T-helper 2 cell treated with Interferon-gamma antibody and Interleukin-4, amounts not matched to agents 100 ng/mL and 5 ng/mL, for 36 hours (primary cell): ENCODE measurements around the gene ELAVL1. TPM values are rescaled to one million over a fixed set of nuclear protein-coding genes. Genes with fewer than 3 reads are reported as not detected.

Source experiments
- intact Hi-C: fragments of 100-400 bp; cut with micrococcal nuclease; formaldehyde crosslinking; loops from one replicate; pipeline ENCODE4 v1.15.1; 2023
- total RNA-seq: library from RNA; stranded (reverse); gene quantifications from 2 replicates; pipeline ENCODE4 v1.2.3, GENCODE V29; 2022

ELAVL1 gene
- total RNA-seq, 1 donor from 2014 or later = 129 TPM

DNA sequence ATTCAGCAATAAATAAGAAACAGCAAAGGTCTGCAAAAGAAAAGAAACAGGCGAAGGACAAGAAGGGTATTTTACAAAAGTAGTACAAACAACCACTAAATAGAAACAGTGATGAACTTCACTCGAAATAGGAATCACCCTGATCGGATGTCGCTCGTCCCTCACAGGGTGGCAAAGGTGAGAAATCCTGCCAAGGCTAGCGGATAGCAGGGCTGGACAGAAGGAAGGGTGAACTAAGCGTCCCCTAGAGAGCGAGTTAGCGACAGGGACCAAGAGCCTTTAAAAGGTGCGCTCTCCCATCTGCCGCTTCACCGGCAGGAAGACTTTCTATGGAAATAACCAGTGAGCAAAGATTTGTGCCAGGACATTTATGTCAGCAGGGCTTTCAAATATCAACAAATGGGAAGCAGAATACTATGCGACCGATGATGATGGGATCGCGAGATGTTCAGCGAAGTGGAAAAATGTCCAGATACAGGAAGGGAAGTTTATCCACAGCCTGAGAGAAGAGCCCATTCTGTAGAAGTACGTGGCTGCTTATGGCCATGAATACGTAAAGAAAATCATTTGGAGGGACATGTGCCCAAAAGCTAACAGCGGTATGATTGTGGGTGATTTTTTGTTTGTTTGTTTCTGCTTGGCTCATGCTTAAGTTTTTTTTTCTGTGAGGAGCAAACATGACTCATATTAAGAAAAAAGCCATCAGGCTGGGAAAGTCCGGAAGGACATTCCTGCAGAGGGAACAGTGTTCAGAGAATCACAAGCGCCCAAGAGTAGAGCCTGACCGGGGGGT lies 18.9 kb downstream of the ELAVL1 start:
- intact Hi-C loops = no loop called here

DNA sequence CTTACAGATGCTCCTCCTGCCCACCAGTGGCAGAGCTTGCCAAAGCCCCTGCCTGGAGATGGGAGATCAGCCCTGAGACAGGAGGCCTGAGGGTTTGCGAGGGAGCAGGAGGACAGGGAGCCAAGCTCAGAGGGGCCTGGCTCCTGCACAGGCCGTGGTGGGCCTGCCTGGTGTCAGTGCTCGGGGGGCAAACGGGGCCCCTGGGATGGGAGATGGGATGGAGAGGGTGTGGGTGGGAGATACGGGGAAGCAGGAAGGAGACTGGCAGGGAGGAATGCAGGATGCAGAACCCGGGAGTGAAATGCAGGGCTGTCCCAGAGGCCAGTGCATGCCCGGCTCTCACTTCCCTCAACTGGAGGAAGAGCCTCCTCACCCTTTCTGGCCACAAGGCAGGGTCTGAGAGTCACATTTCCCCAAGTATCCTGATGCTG lies 19.9 kb downstream of the ELAVL1 start:
- intact Hi-C loops = no loop called here

DNA sequence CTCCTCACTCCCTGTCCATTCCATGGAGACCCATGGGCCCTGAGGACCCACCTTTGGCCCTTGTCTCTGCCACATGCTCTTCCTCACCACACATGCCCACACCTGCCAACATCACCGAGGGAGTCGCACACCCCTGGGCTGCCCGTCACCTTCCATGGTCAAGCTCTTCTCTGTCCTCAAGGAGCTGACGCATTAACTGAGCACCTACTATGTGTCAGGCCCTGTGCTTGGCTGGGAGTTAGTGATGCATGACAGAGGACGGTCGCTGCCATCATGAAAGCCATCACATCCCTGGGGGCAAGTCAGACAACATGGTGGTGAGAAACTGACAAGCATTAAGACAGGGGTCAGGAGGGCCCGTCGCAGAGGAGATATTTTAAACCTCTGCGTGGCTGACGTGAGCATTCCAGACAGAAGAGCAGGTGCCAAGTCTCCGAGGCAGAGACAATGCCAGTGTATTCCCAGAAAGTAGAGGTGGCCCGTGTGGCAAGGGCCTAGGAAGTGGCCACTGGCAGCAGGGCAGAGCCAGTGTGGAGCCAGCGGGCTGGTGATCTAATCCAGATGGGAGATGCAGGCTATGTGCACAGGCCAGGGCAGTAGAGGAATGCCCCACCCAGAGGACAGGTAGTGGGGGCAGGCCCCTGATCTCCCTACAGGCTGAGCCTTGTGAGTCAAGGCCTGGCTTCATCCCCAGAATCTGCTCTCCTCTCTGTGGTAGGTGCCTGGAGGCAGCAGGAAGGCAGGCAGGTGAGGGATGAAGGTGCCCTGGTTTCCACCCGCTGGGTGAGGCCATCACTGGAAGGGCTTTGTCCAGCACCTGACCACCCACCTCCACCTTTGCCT lies 21.2 kb downstream of the ELAVL1 start:
- intact Hi-C loops = no loop called here

DNA sequence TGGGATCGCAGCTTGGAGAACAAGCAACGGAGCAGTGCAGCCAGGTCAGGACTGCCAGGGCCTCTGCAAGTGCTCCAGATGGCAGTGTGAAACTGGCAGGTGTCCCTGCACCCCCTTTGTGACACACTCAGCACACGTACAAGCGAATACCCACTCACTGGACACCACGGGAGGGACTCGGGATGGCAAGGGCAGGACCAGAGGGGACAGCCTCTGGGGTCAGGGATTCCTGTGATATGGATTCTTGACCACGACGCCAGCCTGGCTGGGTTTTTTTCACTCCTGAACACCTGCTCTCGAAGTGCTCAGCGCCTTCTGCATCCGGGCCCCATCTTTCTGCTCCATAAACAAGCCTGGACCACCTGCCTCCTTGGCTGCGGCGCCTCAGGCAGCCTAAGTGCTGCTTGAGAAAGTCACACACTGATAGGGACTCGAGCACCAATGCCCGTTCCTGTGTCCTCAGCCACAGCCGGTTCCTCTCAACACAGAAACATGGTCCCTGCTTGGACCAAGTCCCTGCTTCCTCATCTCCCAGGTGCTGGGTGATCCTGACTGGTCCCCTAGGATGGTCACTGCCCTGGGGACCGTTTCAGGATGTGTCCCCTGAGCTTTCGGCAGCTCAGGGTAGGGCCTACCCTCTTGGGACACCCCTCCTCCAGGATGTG lies 22.0 kb downstream of the ELAVL1 start:
- intact Hi-C loops = no loop called here

DNA sequence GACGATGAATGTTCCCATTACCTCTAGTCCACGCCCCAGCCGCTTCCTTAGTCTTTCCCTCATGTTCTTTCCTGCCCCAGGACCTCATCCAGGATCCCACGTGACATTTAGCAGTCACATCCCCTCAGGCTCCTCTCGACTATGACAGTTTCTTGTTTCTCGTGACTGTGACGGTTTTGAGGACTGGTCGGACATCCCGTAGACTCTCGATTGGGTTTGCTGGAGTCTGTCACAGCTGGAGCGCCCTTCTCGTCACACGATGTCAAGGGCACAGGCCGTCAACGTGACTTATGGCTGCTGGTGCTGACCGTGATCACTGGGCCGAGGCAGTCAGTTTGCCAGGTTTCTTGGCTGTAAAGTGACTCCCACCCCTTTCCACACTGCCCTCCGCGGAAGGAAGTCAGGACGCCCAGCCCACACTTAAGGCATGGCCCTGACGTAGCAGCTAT lies 22.8 kb downstream of the ELAVL1 start:
- intact Hi-C loops = no loop called here

DNA sequence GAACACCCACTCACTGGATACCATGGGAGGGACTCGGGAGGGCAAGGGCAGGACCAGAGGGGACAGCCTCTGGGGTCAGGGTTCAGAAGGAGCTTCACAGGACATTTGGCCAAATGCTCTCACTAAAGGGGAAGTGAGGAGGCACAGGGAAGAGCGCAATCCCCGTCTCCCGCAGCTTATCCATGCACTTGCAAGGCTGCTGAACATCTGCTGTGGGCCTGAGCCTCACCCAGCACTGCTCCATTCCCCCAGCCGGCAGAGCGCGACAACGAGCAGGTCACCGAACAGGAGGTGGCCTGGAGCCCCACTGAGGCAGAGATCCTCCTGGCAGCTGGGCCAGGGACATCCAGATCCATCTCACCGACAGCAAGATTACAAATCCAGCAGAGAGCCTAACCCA lies 23.3 kb downstream of the ELAVL1 start:
- intact Hi-C loops = no loop called here

DNA sequence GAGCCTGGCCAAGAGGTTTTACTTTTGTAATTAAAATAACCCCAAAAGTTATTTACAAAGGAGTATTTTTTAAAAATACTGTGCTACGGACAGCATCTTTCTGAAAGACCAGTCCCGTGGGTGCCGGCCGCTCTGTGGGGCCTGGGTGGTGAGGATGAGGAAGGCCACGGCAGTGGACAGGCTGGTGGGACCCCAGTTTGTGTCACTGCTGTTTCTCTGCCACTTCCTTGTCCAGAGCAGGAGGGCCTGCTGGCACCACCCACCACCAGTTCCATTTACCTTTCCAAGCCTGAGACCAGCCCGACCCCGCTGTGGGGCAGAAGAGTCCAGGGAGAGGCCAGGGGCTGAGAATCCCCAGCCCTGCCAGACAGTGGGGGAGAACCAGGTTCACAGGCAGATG lies 23.8 kb downstream of the ELAVL1 start:
- intact Hi-C loops = no loop called here

DNA sequence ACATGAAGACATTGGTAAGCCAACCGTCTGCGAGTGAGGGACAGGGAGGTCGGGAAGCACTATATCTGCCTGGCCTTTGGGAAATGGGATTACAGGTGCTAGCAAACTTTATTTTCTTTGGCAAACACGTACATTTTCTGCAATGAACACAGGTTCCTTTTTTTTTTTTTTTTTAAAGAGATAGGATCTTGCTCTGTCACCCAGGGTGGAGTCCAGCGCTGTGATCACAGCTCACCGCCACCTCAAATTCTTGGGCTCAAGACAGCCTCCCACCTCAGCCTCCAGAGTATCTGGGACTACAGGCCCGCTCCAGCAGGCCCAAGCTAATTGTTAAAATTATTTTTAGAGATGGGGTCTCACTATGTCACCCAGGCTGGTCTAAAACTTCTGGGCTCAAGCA lies 24.2 kb downstream of the ELAVL1 start:
- intact Hi-C loops = no loop called here

DNA sequence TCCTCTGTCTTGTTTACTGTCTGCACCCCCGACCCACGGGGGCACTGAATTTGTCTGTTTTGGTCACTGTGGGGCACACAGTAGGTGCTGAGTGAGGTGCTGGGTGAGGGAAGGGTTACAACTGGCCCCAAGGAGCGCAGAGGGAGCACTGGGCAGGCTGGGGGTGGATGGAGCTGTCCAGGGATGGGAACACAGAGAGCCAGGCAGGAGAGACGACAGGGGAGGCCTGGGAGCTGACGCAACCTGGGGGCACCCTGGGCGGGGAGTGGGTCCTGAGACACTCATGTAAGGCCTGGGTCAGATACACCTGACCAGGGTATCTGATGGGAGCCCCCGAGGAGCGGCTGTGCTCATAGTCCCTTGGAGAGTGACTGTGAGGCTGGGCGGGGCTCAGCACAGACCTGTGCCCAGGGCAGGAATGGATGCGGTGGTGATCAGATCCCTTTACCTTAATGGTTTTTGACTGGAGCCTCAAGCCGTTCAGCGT lies 24.8 kb downstream of the ELAVL1 start:
- intact Hi-C loops = no loop called here

DNA sequence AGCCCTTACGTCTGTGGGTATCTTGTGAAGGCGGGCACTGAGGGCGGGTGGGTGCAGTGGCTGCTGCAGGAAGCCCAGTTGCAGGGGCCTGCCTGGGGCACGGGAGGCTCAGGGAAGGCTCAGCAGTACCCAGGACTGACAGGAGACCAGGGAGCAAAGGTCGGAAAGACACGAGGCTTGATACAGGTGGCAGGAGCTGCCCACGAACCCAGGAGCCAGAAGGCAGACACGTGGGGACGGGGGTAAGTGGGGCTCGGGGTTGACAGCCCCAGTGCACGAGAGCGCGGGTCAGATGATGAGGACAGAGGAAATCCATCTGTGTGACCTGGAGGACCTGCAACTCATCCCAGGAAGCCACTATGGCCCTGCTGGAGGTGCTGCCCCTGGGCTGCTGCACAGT lies 25.3 kb downstream of the ELAVL1 start:
- intact Hi-C loops = no loop called here

DNA sequence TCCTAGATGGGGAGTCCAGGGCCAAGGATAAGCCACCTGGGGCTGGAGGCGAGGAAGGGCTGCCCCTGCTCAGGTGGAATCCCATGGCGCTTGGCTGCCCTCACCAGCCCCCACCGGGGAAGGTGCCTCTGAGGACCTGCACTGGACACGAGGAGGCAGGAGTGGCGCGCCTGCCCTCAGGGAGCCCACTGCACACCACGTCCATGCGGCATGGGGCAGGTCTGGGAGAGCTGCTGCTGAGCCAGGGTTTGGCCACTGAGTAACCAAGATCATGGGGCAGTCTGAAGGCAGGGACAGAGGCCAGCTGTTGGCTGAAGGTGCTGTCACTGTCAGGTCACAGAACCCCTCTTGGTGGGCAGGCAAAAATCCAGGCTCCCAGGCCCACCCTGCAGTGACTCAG lies 25.9 kb downstream of the ELAVL1 start:
- intact Hi-C loops = no loop called here

DNA sequence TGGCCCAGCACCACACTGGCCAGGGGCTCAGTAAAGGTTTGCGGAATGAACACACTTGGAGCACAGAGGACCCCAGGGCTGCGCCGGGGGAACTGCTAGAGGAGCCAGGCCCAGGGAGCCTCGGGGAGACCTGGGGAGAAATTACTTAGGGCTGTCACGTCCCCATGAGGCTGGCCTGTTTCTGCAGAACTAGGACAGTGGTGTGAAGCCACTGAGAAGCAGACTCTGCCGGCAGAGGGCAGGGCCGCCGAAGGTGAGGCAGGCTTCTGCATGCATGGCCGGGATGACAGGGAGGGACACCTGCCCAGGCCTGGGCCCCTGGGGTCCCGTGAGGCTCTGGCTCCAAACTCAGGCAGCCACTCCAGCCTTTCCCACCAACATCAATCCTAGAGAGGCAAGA lies 26.4 kb downstream of the ELAVL1 start:
- intact Hi-C loops = no loop called here

DNA sequence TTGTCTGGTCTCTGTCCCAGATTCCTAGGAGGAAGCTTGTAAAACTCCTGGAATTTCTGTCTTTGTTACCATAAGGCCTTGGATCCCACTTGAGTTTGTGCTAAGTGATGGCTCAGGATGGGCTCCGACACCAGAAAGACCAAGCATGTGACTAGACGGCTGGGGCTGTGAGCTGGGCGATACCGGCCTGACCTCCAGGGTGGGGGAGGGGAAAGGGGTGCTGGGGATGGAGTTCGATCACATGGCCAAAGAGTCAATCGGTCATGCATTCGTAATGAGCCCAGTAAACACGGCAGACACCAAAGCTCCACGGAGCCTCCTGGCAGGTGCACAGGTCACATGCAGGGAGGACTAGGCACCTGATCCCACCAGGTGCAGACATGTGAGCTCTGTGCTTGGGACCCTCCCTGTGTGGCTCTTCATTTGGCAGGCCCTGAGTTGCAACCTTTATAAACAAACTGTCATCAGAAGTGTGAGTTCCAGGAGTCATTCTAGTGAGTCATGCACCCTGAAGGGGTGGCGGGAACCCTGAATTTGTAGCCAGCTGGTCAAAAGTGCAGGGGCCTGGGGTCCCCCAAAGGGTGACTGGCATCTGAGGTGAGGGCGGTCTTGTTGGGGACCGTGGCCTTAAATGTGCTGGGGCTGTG lies 27.1 kb downstream of the ELAVL1 start:
- intact Hi-C loops = no loop called here

DNA sequence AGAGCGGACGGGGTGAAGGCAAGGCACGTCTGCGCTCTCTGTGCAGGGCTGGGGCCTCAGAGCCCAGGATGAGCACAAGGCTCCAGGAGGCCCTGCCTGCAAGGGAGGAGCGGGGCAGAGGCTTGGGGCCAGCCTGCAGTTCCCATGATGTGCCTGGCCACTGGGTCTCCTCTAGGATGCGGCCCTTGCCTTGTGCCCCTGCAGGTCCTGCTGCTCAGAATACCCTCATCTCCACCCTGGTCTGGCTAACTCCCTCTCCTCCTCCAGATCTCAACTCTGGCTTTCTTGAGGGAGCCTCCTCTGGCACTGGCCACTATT lies 27.8 kb downstream of the ELAVL1 start:
- intact Hi-C loops = no loop called here

DNA sequence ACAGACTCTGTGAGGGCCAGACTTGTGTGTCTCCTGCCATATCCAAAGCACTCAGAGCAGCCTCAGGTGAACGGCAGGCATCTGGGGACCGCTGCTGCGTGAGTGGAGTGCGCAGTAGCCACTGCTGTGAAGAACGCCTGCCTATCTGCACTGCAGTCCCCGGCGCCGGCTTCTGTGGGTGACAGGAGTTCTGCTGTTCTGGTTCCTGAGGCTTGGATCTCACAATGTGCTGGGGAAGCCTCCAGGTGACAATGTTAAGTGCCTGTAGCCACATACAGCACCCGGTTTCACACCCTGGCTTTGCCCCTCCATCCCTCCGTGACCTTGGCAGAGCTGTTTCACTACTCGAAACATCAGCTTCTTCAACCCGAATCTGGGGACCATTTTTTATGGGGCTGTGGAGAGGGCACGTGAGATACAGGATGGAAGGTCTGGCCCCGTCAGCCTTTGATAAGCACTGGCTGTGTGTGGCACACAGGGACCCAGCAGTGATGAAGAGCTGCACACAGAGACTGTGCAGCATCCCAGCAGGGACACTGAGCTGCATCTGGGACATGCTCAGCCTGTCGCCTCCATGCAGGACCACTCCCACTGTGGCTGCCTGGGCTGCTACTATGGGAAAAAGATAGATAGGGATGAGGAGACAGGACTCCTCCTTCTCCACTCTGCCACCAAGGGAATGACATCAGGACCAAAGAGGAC lies 28.3 kb downstream of the ELAVL1 start:
- intact Hi-C loops = no loop called here

DNA sequence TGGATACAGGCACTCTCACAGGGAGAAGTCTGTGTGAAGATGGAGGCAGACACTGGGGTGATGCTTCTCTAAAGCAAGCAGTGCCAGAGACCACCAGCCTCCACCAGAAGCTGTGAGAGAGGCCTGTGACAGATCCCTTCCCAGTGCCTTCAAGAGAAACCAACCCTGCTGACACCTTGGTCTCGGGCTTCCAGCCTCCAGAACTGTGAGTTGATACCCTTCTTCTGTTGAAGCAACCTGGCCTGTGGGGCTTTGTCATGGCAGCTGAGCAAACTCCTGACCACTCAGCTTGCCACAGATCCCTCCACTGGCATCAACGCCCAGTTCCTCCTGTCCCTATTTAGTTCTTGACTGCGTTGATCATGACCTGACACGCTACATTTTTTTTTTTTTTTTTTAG lies 29.0 kb downstream of the ELAVL1 start:
- intact Hi-C loops = no loop called here

DNA sequence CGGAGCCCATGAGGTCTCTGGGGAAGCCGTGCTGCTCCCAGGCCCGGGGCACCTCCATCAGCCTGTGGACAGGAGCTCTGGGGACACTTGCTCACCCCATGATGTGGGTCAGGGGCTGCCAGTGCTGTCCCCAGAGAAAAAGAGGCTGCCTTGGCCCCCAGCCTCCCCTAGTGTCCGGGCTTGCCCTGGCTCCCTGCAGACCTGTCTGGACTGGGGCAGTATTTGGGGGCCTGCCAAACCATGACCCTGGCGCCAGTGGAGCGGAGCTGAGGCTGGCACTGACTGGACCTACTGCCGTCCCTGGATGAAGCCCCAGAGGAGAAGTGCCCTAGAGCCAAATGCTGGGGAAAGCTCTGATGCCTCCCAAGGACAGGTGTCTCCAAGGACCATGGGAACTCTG lies 30.4 kb downstream of the ELAVL1 start:
- intact Hi-C loops = no loop called here

DNA sequence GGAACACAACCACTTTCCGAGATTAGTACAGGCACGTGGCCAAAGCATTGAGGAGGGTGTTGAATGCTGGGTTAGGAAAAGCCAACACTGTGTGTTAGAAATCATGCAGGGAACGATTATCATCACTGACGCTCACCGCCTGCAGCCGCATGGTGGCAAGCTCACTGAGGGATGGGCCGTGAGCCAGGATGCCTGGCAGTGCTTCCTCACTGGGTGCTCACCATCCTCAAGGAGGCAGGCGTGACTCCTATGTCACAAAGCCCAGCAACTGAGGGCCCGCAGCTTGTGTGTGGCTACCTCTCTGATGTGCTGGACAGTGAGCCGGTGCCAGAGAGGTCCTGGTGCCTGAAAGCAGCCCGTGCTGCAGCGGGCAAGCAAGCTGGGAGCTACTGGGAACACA lies 31.6 kb downstream of the ELAVL1 start:
- intact Hi-C loops = no loop called here

DNA sequence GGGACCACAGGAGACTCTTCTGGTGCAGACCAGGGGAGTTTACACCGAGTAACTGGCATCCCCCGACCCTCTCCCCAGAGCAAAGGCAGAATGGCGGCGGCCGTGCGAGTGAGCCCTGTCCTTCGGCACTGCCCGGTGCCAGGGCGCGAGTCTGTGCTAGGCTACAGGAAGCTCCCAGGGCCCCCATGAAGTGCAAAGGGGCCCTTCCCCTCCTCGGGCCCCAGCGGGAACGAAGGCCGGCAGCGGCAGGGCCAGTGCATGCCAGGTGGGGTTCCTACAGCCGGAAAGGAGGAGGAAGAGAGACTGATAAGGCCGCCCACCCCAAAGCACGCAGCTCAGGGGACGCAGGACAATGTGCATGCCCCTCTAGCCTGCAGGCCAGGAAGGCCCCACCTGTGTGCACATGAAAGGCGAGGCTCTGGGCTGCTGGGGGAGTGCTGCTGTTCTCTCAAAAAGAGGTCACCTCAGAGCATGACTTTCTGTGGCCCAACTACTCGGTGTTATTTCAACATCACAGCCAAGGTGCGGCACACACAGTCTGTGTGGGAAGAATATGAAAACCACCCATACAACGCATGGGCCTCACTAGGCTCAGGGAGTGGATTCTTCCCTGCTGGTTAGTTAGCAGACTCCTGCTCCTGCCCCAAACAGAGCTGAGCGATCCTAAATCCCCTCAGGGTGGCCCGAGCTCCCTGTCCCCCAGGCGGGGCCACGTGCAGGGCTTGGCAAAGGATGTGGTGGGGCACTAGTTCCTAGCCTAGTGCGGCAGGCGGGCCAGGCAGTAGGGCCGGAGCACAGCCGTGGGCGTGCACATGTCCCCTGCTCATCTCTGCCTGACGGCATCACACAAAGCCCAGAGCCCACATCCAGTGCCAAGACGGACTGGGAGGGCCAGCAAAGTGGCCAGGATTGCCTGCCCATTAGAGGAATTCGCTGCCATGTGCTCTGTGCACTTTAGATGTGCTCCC lies 33.6 kb downstream of the ELAVL1 start:
- intact Hi-C loops = no loop called here
